H1 (cell line): ENCODE measurements around the gene GTF2F1. TPM values are rescaled to one million over a fixed set of nuclear protein-coding genes. Genes with fewer than 3 reads are reported as not detected.

Source experiments
- CTCF ChIA-PET: fragments of 300-600 bp; sonication (Branson Sonifier 250); formaldehyde crosslinking; loops from one replicate; lab custom pipeline; 2021; ENCODE audit not compliant: partially characterized antibody; lab: Charles Lee
- POLR2A ChIA-PET: fragments of 300-600 bp; sonication (Branson Sonifier 250); formaldehyde crosslinking; loops from one replicate; lab custom pipeline; 2021; ENCODE audit warnings: inconsistent platforms; ENCODE audit not compliant: partially characterized antibody; lab: Charles Lee
- DNase-seq, 2 experiments: peaks; one replicate each; pipeline versions ENCODE4 v3.0.0 to v3.0.0-alpha.2; 2010 to 2022; ENCODE audit warnings: low spot score in 2 of 2, low read depth in 1 of 2, mixed read lengths in 1 of 2
- FAIRE-seq: peaks from 2 replicates; lab custom pipeline; 2011; peaks lifted over from hg19 to GRCh38; lab: Jason Lieb, UNC
- H2AFZ ChIP-seq: 2 replicates; pipeline ENCODE4 v1.8.1; 2012; ENCODE audit warnings: low read length, inconsistent platforms
- H2AK5ac ChIP-seq: 2 replicates; pipeline ENCODE4 v1.6.1; 2013; ENCODE audit warnings: low read depth, low read length
- H2BK120ac ChIP-seq: replicated peaks from 2 replicates; pipeline ENCODE3; 2013; ENCODE audit warnings: low read depth, low read length, inconsistent platforms
- H2BK12ac ChIP-seq: 2 replicates; pipeline ENCODE4 v1.6.1; 2013; ENCODE audit warnings: low read depth, low read length
- H2BK15ac ChIP-seq: 2 replicates; pipeline ENCODE4 v1.6.1; 2013; ENCODE audit warnings: low read length
- H2BK20ac ChIP-seq: 2 replicates; pipeline ENCODE4 v1.6.1; 2013; ENCODE audit warnings: low read length
- H2BK5ac ChIP-seq: 2 replicates; pipeline ENCODE4 v1.6.1; 2013; ENCODE audit warnings: low read depth, low read length
- H3K14ac ChIP-seq: 2 replicates; pipeline ENCODE4 v1.6.1; 2013; ENCODE audit warnings: inconsistent platforms; ENCODE audit not compliant: insufficient read length
- H3K18ac ChIP-seq: 2 replicates; pipeline ENCODE4 v1.6.1; 2013; ENCODE audit warnings: low read length; ENCODE audit errors: extremely low read depth
- H3K23ac ChIP-seq: 2 replicates; pipeline ENCODE4 v1.6.1; 2013; ENCODE audit warnings: inconsistent platforms; ENCODE audit not compliant: insufficient read length
- H3K23me2 ChIP-seq: 2 replicates; pipeline ENCODE4 v1.6.1; 2013; ENCODE audit warnings: low read depth, low read length
- H3K27ac ChIP-seq: 2 replicates; pipeline ENCODE4 v1.6.1; 2011; ENCODE audit warnings: low read depth, low read length, inconsistent platforms
- H3K27me3 ChIP-seq, 4 experiments: replicated peaks in 1 of 4; 1 replicate in 1 of 4; 2 replicates in 3 of 4; pipeline versions ENCODE4 v1.6.1 to v1.8.1; 2011 to 2013; ENCODE audit warnings: low read length in 3 of 4, mild to moderate bottlenecking in 3 of 4, inconsistent platforms in 2 of 4, mixed read lengths in 2 of 4, moderate library complexity in 1 of 4; ENCODE audit not compliant: control insufficient read depth in 3 of 4, insufficient read depth in 3 of 4; ENCODE audit errors: extremely low read depth in 1 of 4
- H3K36me3 ChIP-seq, 4 experiments: 2 replicates each; pipeline versions ENCODE4 v1.6.1 to v1.8.1; 2011 to 2013; ENCODE audit warnings: mild to moderate bottlenecking in 4 of 4, low read length in 3 of 4, moderate library complexity in 2 of 4, control low read depth in 1 of 4, inconsistent platforms in 1 of 4; ENCODE audit not compliant: insufficient read depth in 4 of 4, control insufficient read depth in 2 of 4
- H3K4ac ChIP-seq: replicated peaks from 2 replicates; pipeline ENCODE3; 2013; ENCODE audit warnings: low read length, low read depth, mixed read lengths, inconsistent platforms; ENCODE audit not compliant: insufficient read length
- H3K4me1 ChIP-seq, 4 experiments: replicated peaks in 1 of 4; 1 replicate in 1 of 4; 2 replicates in 3 of 4; pipeline versions ENCODE4 v1.6.1 to v1.8.1; 2011 to 2013; ENCODE audit warnings: low read length in 3 of 4, inconsistent platforms in 2 of 4, mixed read lengths in 1 of 4; ENCODE audit not compliant: insufficient read depth in 4 of 4, control insufficient read depth in 3 of 4
- H3K4me2 ChIP-seq, 2 experiments: 2 replicates each; pipeline versions ENCODE4 v1.6.1 to v1.8.1; 2011 to 2013; ENCODE audit warnings: low read depth in 2 of 2, low read length in 2 of 2, control low read depth in 1 of 2, inconsistent platforms in 1 of 2, mild to moderate bottlenecking in 1 of 2; ENCODE audit not compliant: insufficient read depth in 1 of 2
- H3K4me3 ChIP-seq, 4 experiments: fragments of 200-600, 300-600 bp in 1 of 4; sonication (generic), shearing (Covaris generic), sonication (Bioruptor Twin) in 1 of 4; 2 replicates each; pipeline versions ENCODE4 v1.5.1 to v1.8.1; 2011 to 2016; ENCODE audit warnings: low read length in 4 of 4, low read depth in 3 of 4, control low read depth in 2 of 4, inconsistent platforms in 2 of 4, mild to moderate bottlenecking in 2 of 4, mixed read lengths in 1 of 4, moderate library complexity in 1 of 4; ENCODE audit not compliant: insufficient read depth in 2 of 4; ENCODE audit errors: extremely low read depth in 1 of 4
- H3K56ac ChIP-seq: replicated peaks from 2 replicates; pipeline ENCODE3; 2013; ENCODE audit warnings: low read depth, mild to moderate bottlenecking, mixed read lengths, low read length, inconsistent platforms; ENCODE audit not compliant: insufficient read length
- H3K79me1 ChIP-seq: 2 replicates; pipeline ENCODE4 v1.6.1; 2013; ENCODE audit warnings: low read depth, low read length, control low read depth
- H3K79me2 ChIP-seq, 2 experiments: 2 replicates each; pipeline versions ENCODE4 v1.6.1 to v1.8.1; 2012 to 2013; ENCODE audit warnings: low read length in 2 of 2, mild to moderate bottlenecking in 2 of 2, inconsistent platforms in 1 of 2; ENCODE audit not compliant: insufficient read depth in 2 of 2, control insufficient read depth in 1 of 2
- H3K9ac ChIP-seq, 4 experiments: replicated peaks in 1 of 4; 1 replicate in 1 of 4; 2 replicates in 3 of 4; pipeline versions ENCODE4 v1.6.1 to v1.8.1; 2011 to 2013; ENCODE audit warnings: low read depth in 3 of 4, low read length in 3 of 4, control low read depth in 2 of 4, mild to moderate bottlenecking in 2 of 4, moderate library complexity in 2 of 4, inconsistent platforms in 1 of 4; ENCODE audit errors: extremely low read depth in 1 of 4
- H3K9me3 ChIP-seq, 2 experiments: 2 replicates each; pipeline versions ENCODE4 v1.6.1 to v1.8.1; 2012 to 2013; ENCODE audit warnings: mild to moderate bottlenecking in 2 of 2, moderate library complexity in 2 of 2, control low read depth in 1 of 2, inconsistent platforms in 1 of 2, low read depth in 1 of 2, low read length in 1 of 2, mixed read lengths in 1 of 2; ENCODE audit not compliant: insufficient read depth in 2 of 2
- H4K20me1 ChIP-seq, 2 experiments: replicated peaks in 1 of 2; 2 replicates each; pipeline versions ENCODE3 to v1.8.1; 2011 to 2013; ENCODE audit warnings: inconsistent platforms in 2 of 2, low read length in 2 of 2, mild to moderate bottlenecking in 1 of 2; ENCODE audit not compliant: insufficient read depth in 2 of 2, control insufficient read depth in 1 of 2
- H4K5ac ChIP-seq: 2 replicates; pipeline ENCODE4 v1.6.1; 2013; ENCODE audit warnings: low read length, low read depth, mixed read lengths, inconsistent platforms; ENCODE audit not compliant: insufficient read length
- H4K8ac ChIP-seq: 2 replicates; pipeline ENCODE4 v1.8.0; 2013; ENCODE audit warnings: mild to moderate bottlenecking, moderate library complexity, low read length, inconsistent platforms; ENCODE audit not compliant: insufficient read depth; ENCODE audit errors: extremely low read depth
- H4K91ac ChIP-seq: replicated peaks from 2 replicates; pipeline ENCODE3; 2013; ENCODE audit warnings: low read length, mixed read lengths, inconsistent platforms; ENCODE audit not compliant: insufficient read length
- ASH2L ChIP-seq: fragments of 200-600, 300-600 bp; sonication (generic); IDR thresholded peaks from one replicate; pipeline ENCODE4 v1.7.1; 2017; ENCODE audit warnings: low read length
- CREB1 ChIP-seq: IDR thresholded peaks from 2 replicates; pipeline ENCODE4 v1.6.1; 2012; ENCODE audit warnings: inconsistent platforms
- GABPA ChIP-seq: IDR thresholded peaks from 2 replicates; pipeline ENCODE4 v1.6.1; 2011; ENCODE audit warnings: mild to moderate bottlenecking, low read length, moderate library complexity, borderline replicate concordance; ENCODE audit not compliant: insufficient read depth
- KDM4A ChIP-seq: IDR thresholded peaks from one replicate; pipeline ENCODE4 v1.7.1; 2012; ENCODE audit warnings: low read depth, mild to moderate bottlenecking, moderate library complexity, low read length, inconsistent platforms; ENCODE audit not compliant: severe bottlenecking
- KDM5A ChIP-seq: fragments of 200-600 bp; IDR thresholded peaks from 2 replicates; pipeline ENCODE4 v1.7.1; 2012; ENCODE audit warnings: mild to moderate bottlenecking, low read length, inconsistent platforms, mixed read lengths
- MAFK ChIP-seq: IDR thresholded peaks from 2 replicates; pipeline ENCODE4 v1.6.1; 2012; ENCODE audit warnings: low read depth, mild to moderate bottlenecking, improper control_type of control experiment, low read length
- POLR2AphosphoS5 ChIP-seq: IDR thresholded peaks from 2 replicates; pipeline ENCODE4 v1.6.1; 2011; ENCODE audit warnings: low read depth, low read length
- POU5F1 ChIP-seq: IDR thresholded peaks from 2 replicates; pipeline ENCODE4 v1.6.1; 2011; ENCODE audit warnings: low read depth, mild to moderate bottlenecking, low read length, moderate library complexity
- SUZ12 ChIP-seq: fragments of 200-600 bp; sonication (generic); IDR thresholded peaks from 2 replicates; pipeline ENCODE4 v1.6.1; 2012; ENCODE audit warnings: mild to moderate bottlenecking, inconsistent platforms, low read length, moderate library complexity, mixed read lengths
- TEAD4 ChIP-seq: IDR thresholded peaks from 2 replicates; pipeline ENCODE4 v1.6.1; 2012; ENCODE audit warnings: low read depth, low read length, inconsistent platforms, mixed read lengths
- ZNF274 ChIP-seq: IDR thresholded peaks from 2 replicates; pipeline ENCODE4 v1.7.0; 2012; ENCODE audit warnings: low read length, borderline replicate concordance; ENCODE audit errors: extremely low read depth
- WGBS, 2 experiments: shearing (Covaris generic) in 1 of 2; methylation state at CpG; one replicate each; pipeline versions ENCODE4 v1.1.6 to v1.1.7; 2013 to 2015; ENCODE audit warnings: low lambda C conversion rate in 2 of 2, mixed read lengths in 2 of 2, inconsistent platforms in 1 of 2, low coverage in 1 of 2, missing lambda C conversion rate in 1 of 2; ENCODE audit not compliant: insufficient replicate concordance in 2 of 2, insufficient coverage in 1 of 2, insufficient read length in 1 of 2; ENCODE audit errors: extremely low coverage in 1 of 2, missing lambda C conversion rate in 1 of 2; 5-methylcytosine and 5-hydroxymethylcytosine counted together
- polyA plus RNA-seq, 7 experiments: library from polyadenylated mRNA; depleted of rRNA in 3 of 7; stranded (reverse) in 5 of 7; unstranded in 2 of 7; fragments of >200 nt in 5 of 7; fragments of 200-250 nt in 2 of 7; gene quantifications; 1 replicate in 5 of 7; 2 replicates in 1 of 7; 4 replicates in 1 of 7; pipeline versions ENCODE4 v1.2.1 to v1.2.3, GENCODE V29; 2011 to 2013; ENCODE audit warnings: missing spikeins in 2 of 7, mixed read lengths in 2 of 7
- total RNA-seq: library from RNA; stranded (reverse); fragmentation: NEBNext Ultra II Directional; extraction: Animal tissue kit (Norgen Biotek cat#: 25700); gene quantifications from 2 replicates; pipeline ENCODE4 v1.2.1, GENCODE V29; 2021

GTF2F1 gene
- total and polyA plus RNA-seq, 2 of the 8 experiments (the other 6 are each of a cell fraction or from before 2014, with no cell fraction given): 29.3 to 56.3 TPM

- H4K20me1 ChIP-seq: peaks cover 0 to 5% of the 10 kb centered on the region in 2 experiments
- H3K27ac ChIP-seq: no peak overlapping the region
- no peak overlapping the region for H3K56ac ChIP-seq
- H3K4ac ChIP-seq: no peak overlapping the region
- no peak overlapping the region for H2BK120ac ChIP-seq
- no peak overlapping the region for H3K23ac ChIP-seq
- no peak for DNase-seq
- no peak overlapping the region for H3K14ac ChIP-seq
- no peak for TF ChIP-seq POU5F1
- no peak for TF ChIP-seq POLR2AphosphoS5
- TF ChIP-seq TEAD4: peak; percentile 59; the same call in 1 of the 2 replicates
- TF ChIP-seq KDM4A: no peak
- no peak for TF ChIP-seq KDM5A
- peak; percentile 36; the same call in 1 of the 2 replicates for TF ChIP-seq MAFK
- no peak for TF ChIP-seq ASH2L
- no peak for TF ChIP-seq CREB1
- TF ChIP-seq GABPA: no peak
- no peak for TF ChIP-seq SUZ12
- no peak for TF ChIP-seq ZNF274
- H2AFZ ChIP-seq: no peak overlapping the region
- no peaks in the 10 kb centered on the region for H3K79me1 ChIP-seq
- peaks cover 5 to 11% of the 10 kb centered on the region in 2 experiments; a peak in 2 of 4 replicates for H3K9me3 ChIP-seq
- peaks cover 2% of the 10 kb centered on the region; the same call in 1 of the 2 replicates for H3K23me2 ChIP-seq
- H4K5ac ChIP-seq: no peak overlapping the region
- H3K27me3 ChIP-seq: no peaks in the 10 kb centered on the region
- 85% methylated on average over 5 of the region's 6 CpGs; no CpG with 5 or more reads in 1 of the 2 experiments for WGBS, 2 experiments
- H2BK12ac ChIP-seq: no peak overlapping the region
- no peak overlapping the region for H3K18ac ChIP-seq
- ChIA-PET CTCF (interaction anchor here (0.7 to 1.9 kb wide), 5 partner anchors 10 to 252 kb away, joined by 3 to 6 read pairs (median 3); no protein-coding TSS in a partner anchor), POLR2A (interaction anchor here (0.6 to 9.9 kb wide), 4 partner anchors 12 to 156 kb away, joined by 3 to 81 read pairs (median 4); partner anchors contain the start of gene GTF2F1)
- H4K91ac ChIP-seq: no peak overlapping the region
- H3K4me2 ChIP-seq: no peak overlapping the region
- FAIRE-seq: no peak
- no peak overlapping the region for H2BK15ac ChIP-seq
- H3K79me2 ChIP-seq: no peaks in the 10 kb centered on the region
- H2AK5ac ChIP-seq: no peak overlapping the region
- peaks cover 16 to 43% (median 31%) of the 10 kb centered on the region in 4 experiments for H3K36me3 ChIP-seq
- H3K4me3 ChIP-seq: no peak overlapping the region
- H3K4me1 ChIP-seq: peaks cover 0 to 11% (median 7%) of the 10 kb centered on the region in 4 experiments; a peak in 5 of 7 replicates
- H2BK20ac ChIP-seq: no peak overlapping the region
- H4K8ac ChIP-seq: no peak overlapping the region
- H2BK5ac ChIP-seq: no peak overlapping the region
- H3K9ac ChIP-seq: no peak overlapping the region
Observed at GRCh38 chr19:6378041-6378440, 14.9 kb downstream of the GTF2F1 start.
